Nephron progenitor cell (in vitro differentiated cells): ENCODE results near the gene RET.
A peak's percentile ranks its signal among the peaks of the same experiment; 100 is the strongest.
"Not testable (repeated sequence)": the region's sequence is repeated elsewhere in the genome, so short reads cannot be mapped to it uniquely, and the experiment has no call there.

ENCODE experiments used
- DNase-seq: peaks from one replicate; pipeline ENCODE4 v3.0.0; 2021
- H3K27ac Mint-ChIP-seq: 2 replicates; pipeline ENCODE4 v1.8.0; 2021; ENCODE audit warnings: mild to moderate bottlenecking, moderate library complexity, mixed read lengths
- H3K27me3 Mint-ChIP-seq: 2 replicates; pipeline ENCODE4 v1.8.0; 2021; ENCODE audit warnings: mild to moderate bottlenecking, low read depth, mixed read lengths; ENCODE audit not compliant: poor library complexity
- H3K36me3 Mint-ChIP-seq: 2 replicates; pipeline ENCODE4 v1.8.0; 2021; ENCODE audit warnings: low read depth, mixed read lengths
- H3K4me1 Mint-ChIP-seq: 2 replicates; pipeline ENCODE4 v1.8.0; 2021; ENCODE audit warnings: mixed read lengths
- H3K4me3 Mint-ChIP-seq: 2 replicates; pipeline ENCODE4 v1.8.0; 2021; ENCODE audit warnings: mild to moderate bottlenecking, moderate library complexity, mixed read lengths
- H3K9me3 Mint-ChIP-seq: 2 replicates; pipeline ENCODE4 v1.8.0; 2021; ENCODE audit warnings: mild to moderate bottlenecking, moderate library complexity, mixed read lengths
- TF ChIP-seq, protein P1 (sequence below): fragments of 200-600 bp; sonication (generic); IDR thresholded peaks from 2 replicates; pipeline ENCODE4 v1.5.0; 2021; ENCODE audit warnings: antibody characterized with exemption

RET gene

DNA sequence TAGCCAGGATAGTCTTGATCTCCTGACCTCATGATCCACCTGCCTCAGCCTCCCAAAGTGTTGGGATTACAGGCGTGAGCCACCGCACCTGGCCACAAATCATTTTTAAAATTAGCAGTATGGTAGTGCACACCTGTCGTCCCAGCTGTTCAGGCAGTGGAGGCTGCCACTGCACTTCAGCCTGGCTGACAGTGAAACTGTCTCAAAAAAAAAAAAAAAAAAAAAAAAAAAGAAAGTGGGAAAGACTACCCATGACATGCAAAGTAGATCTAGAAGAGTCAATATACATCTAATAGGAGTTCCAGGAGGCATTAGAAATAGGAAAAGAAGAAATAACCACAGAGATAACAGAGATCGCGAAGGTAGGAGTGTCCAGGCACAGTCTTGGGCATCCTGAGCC, 64.6 kb downstream of the RET start:
- Mint-ChIP-seq H3K27ac (no peak overlapping the region), H3K27me3 (no peaks in the 10 kb centered on the region), H3K4me1 (peaks cover 29% of the 10 kb centered on the region), H3K36me3 (no peaks in the 10 kb centered on the region), H3K9me3 (peaks cover 6% of the 10 kb centered on the region), H3K4me3 (no peak overlapping the region)
- DNase-seq: no peak
- TF ChIP-seq, protein P1, sequence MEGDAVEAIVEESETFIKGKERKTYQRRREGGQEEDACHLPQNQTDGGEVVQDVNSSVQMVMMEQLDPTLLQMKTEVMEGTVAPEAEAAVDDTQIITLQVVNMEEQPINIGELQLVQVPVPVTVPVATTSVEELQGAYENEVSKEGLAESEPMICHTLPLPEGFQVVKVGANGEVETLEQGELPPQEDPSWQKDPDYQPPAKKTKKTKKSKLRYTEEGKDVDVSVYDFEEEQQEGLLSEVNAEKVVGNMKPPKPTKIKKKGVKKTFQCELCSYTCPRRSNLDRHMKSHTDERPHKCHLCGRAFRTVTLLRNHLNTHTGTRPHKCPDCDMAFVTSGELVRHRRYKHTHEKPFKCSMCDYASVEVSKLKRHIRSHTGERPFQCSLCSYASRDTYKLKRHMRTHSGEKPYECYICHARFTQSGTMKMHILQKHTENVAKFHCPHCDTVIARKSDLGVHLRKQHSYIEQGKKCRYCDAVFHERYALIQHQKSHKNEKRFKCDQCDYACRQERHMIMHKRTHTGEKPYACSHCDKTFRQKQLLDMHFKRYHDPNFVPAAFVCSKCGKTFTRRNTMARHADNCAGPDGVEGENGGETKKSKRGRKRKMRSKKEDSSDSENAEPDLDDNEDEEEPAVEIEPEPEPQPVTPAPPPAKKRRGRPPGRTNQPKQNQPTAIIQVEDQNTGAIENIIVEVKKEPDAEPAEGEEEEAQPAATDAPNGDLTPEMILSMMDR: no peak

DNA sequence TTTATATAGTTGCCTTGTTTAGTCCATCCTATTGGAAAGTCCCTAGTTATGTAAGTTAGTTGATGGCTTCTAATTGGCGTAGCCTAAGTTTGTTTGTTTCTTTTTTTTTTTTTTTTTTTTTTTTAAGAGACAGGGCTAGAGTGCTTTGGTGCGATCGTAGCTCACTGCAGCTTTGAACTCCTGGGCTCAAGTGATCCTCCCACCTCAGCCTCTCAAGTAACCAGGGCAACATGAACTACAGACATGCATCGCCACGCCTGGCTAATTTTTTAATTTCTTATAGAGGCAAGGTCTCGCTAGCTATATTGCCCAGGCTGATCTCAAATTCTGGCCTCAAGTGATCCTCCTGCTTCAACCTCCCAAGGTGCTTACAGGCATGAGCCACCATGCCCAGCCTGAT, 68.4 kb downstream of the RET start:
- H3K27me3 Mint-ChIP-seq: no peaks in the 10 kb centered on the region
- peaks cover 34% of the 10 kb centered on the region for H3K9me3 Mint-ChIP-seq
- peaks cover 8% of the 10 kb centered on the region for H3K4me1 Mint-ChIP-seq
- H3K4me3 Mint-ChIP-seq: no peak overlapping the region
- TF ChIP-seq, protein P1: no peak
- peaks cover 20% of the 10 kb centered on the region for H3K36me3 Mint-ChIP-seq
- DNase-seq: no peak
- H3K27ac Mint-ChIP-seq: no peak overlapping the region

DNA sequence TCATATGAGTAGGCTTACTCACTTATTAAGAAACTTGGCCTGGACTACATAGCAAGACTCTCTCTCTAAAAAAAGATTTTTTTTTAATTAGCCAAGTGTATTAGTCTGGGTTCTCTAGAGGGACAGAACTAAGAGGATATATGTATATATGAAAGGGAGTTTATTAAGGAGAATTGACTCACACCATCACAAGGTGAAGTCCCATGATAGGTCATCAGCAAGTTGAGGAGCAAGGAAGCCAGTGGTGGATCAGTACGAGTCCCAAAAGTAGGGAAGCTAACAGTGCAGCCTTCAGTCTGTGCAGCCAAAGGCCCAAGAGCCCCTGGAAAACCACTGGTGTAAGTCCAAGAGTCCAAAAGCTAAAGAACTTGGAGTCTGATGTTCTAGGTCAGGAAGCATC, 69.1 kb downstream of the RET start:
- not testable (repeated sequence) for H3K27me3 Mint-ChIP-seq, H3K27ac Mint-ChIP-seq, DNase-seq, H3K4me1 Mint-ChIP-seq, H3K4me3 Mint-ChIP-seq
- peaks cover 20% of the 10 kb centered on the region for H3K36me3 Mint-ChIP-seq
- H3K9me3 Mint-ChIP-seq: peaks cover 37% of the 10 kb centered on the region

DNA sequence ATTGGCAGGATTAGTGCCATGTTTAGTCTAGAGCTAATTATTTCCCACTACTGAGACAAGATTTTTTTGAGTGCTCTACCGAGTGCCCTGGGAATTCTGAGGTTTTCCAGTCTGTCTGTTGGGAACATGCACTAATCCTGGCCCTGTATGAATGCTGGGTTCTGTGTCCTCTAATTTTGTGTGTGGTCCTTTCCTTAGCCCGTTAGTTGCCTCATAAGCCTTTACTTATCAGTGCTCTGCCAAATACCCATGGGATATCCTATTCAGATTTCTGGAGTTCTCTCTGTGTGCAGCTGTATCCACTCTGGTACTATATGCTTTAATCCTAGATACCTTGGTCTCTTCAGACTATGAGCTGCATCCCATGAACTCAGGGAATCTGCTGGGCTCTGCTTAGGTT, 74.5 kb downstream of the RET start:
- Mint-ChIP-seq H3K4me3 (no peak overlapping the region), H3K27ac (peak overlapping the region; percentile 40), H3K9me3 (peaks cover 31% of the 10 kb centered on the region), H3K27me3 (no peaks in the 10 kb centered on the region), H3K4me1 (peaks cover 11% of the 10 kb centered on the region), H3K36me3 (peaks cover 20% of the 10 kb centered on the region)
- no peak for DNase-seq
- TF ChIP-seq, protein P1: no peak

DNA sequence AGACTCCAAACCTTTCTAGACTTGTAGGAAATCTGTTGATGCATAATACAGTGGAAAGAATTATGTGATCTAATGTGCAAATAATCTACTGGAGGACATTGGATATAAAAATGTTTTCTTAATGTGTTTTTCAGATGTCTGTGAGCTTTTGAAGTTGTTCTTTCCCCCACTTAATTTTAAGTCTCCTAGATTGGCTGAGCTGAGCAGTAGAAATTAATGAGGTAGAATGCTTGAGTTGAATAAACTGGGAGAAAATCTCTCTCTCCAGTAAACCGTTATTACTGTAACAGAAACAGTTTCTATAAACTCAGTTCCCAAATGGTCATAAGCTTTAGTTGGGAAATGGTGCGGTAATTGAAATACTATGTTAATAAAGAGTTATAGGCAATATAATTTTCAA, 77.0 kb downstream of the RET start:
- DNase-seq: no peak
- H3K36me3 Mint-ChIP-seq: peaks cover 2% of the 10 kb centered on the region
- no peak overlapping the region for H3K4me3 Mint-ChIP-seq
- H3K27ac Mint-ChIP-seq: no peak overlapping the region
- H3K9me3 Mint-ChIP-seq: peaks cover 12% of the 10 kb centered on the region
- H3K27me3 Mint-ChIP-seq: peaks cover 4% of the 10 kb centered on the region
- TF ChIP-seq, protein P1: no peak
- peaks cover 11% of the 10 kb centered on the region for H3K4me1 Mint-ChIP-seq

DNA sequence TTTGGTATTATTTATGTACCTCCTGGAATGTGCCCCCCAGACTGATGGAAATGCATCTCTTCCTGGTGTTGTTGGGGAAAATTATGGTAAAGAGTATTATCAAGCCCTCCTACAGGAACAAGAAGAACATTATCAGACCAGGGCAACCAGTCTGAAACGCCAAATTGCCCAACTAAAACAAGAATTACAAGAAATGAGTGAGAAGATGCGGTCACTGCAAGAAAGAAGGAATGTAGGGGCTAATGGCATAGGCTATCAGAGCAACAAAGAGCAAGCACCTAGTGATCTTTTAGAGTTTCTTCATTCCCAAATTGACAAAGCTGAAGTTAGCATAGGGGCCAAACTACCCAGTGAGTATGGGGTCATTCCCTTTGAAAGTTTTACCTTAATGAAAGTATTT, 78.4 kb downstream of the RET start:
- H3K4me3 Mint-ChIP-seq: no peak overlapping the region
- no peak for DNase-seq
- peaks cover 11% of the 10 kb centered on the region for H3K4me1 Mint-ChIP-seq
- H3K27ac Mint-ChIP-seq: no peak overlapping the region
- TF ChIP-seq, protein P1: no peak
- peaks cover 4% of the 10 kb centered on the region for H3K9me3 Mint-ChIP-seq
- no peaks in the 10 kb centered on the region for H3K36me3 Mint-ChIP-seq
- peaks cover 4% of the 10 kb centered on the region for H3K27me3 Mint-ChIP-seq
